Measurements from ENCODE around the gene ALKBH4. TPM values are rescaled to one million over a fixed set of nuclear protein-coding genes. Genes with fewer than 3 reads are reported as not detected.

ALKBH4 gene
- polyA plus RNA-seq, 1 experiment = 4.3 TPM

GRCh38 chr7:102418592-102418991 lies 46.1 kb downstream of the ALKBH4 start:
- POLR2A ChIA-PET = no interaction called here
- DNase-seq (ENCODE audit: low read depth, low spot score) = no peak
- no peak overlapping the region for H3K27ac ChIP-seq (ENCODE audit: low read depth, low read length)
- CTCF ChIA-PET = no interaction called here
- no peaks in the 10 kb centered on the region for H3K27me3 ChIP-seq (ENCODE audit: control insufficient read depth, insufficient read depth, low read length)
- H3K9me3 ChIP-seq (ENCODE audit: control insufficient read depth, insufficient read depth, low read length) = no peaks in the 10 kb centered on the region
- no peak for TF ChIP-seq CTCF (IDR thresholded peaks at IDR 0.05; ENCODE audit: low read depth, low read length)
- H3K4me3 ChIP-seq (ENCODE audit: low read depth, low read length) = no peak overlapping the region

GRCh38 chr7:102417105-102417504 lies 47.6 kb downstream of the ALKBH4 start:
- DNase-seq (ENCODE audit: low read depth, low spot score) = no peak
- TF ChIP-seq CTCF (IDR thresholded peaks at IDR 0.05; ENCODE audit: low read depth, low read length) = no peak
- no peak overlapping the region for H3K27ac ChIP-seq (ENCODE audit: low read depth, low read length)
- H3K9me3 ChIP-seq (ENCODE audit: control insufficient read depth, insufficient read depth, low read length) = no peaks in the 10 kb centered on the region
- POLR2A ChIA-PET = no interaction called here
- CTCF ChIA-PET = interaction anchor here (0.6 to 0.9 kb wide), 2 partner anchors 18 to 181 kb away, joined by 3 to 4 read pairs; no protein-coding TSS in a partner anchor
- H3K4me3 ChIP-seq (ENCODE audit: low read depth, low read length) = no peak overlapping the region
- no peaks in the 10 kb centered on the region for H3K27me3 ChIP-seq (ENCODE audit: control insufficient read depth, insufficient read depth, low read length)

- Histone ChIP-seq H3K9me3 (ENCODE audit: control insufficient read depth, insufficient read depth, low read length) (no peaks in the 10 kb centered on the region), H3K4me3 (ENCODE audit: low read depth, low read length) (no peak overlapping the region), H3K27ac (ENCODE audit: low read depth, low read length) (no peak overlapping the region), H3K27me3 (ENCODE audit: control insufficient read depth, insufficient read depth, low read length) (no peaks in the 10 kb centered on the region)
- ChIA-PET POLR2A (no interaction called here), CTCF (no interaction called here)
- TF ChIP-seq CTCF (IDR thresholded peaks at IDR 0.05; ENCODE audit: low read depth, low read length) = no peak
- no peak for DNase-seq (ENCODE audit: low read depth, low spot score)
These were observed 48.3 kb downstream of the ALKBH4 start for GRCh38 chr7:102416406-102416805.

GRCh38 chr7:102415685-102416225 lies 48.9 kb downstream of the ALKBH4 start:
- H3K9me3 ChIP-seq (ENCODE audit: control insufficient read depth, insufficient read depth, low read length) = no peaks in the 10 kb centered on the region
- H3K4me3 ChIP-seq (ENCODE audit: low read depth, low read length) = no peak overlapping the region
- no peak overlapping the region for H3K27ac ChIP-seq (ENCODE audit: low read depth, low read length)
- POLR2A ChIA-PET = no interaction called here
- TF ChIP-seq CTCF (IDR thresholded peaks at IDR 0.05; ENCODE audit: low read depth, low read length) = no peak
- CTCF ChIA-PET = no interaction called here
- DNase-seq (ENCODE audit: low read depth, low spot score) = no peak
- no peaks in the 10 kb centered on the region for H3K27me3 ChIP-seq (ENCODE audit: control insufficient read depth, insufficient read depth, low read length)

GRCh38 chr7:102413611-102414010 lies 51.1 kb downstream of the ALKBH4 start:
- Histone ChIP-seq H3K27me3 (ENCODE audit: control insufficient read depth, insufficient read depth, low read length) (no peaks in the 10 kb centered on the region), H3K9me3 (ENCODE audit: control insufficient read depth, insufficient read depth, low read length) (peaks cover 3% of the 10 kb centered on the region; the same call in 1 of the 2 replicates), H3K4me3 (ENCODE audit: low read depth, low read length) (no peak overlapping the region), H3K27ac (ENCODE audit: low read depth, low read length) (no peak overlapping the region)
- ChIA-PET POLR2A (no interaction called here), CTCF (interaction anchor here (0.7 to 1.7 kb wide), 2 partner anchors 9 kb away, joined by 3 to 5 read pairs; no protein-coding TSS in a partner anchor)
- no peak for DNase-seq (ENCODE audit: low read depth, low spot score)
- TF ChIP-seq CTCF (IDR thresholded peaks at IDR 0.05; ENCODE audit: low read depth, low read length) = no peak
